GM23338 (cell line): ENCODE data around the gene ADCY1. TPM values are rescaled to one million over a fixed set of nuclear protein-coding genes. Genes with fewer than 3 reads are reported as not detected.

Source experiments
- ATAC-seq: fragments of 200-7000 bp; cut with Tn5 transposase; 3 replicates; pipeline ENCODE4 v1.9.1; 2020
- DNase-seq: peaks from one replicate; pipeline ENCODE4 v3.0.0-alpha.2; 2015; ENCODE audit warnings: low spot score
- H2AFZ ChIP-seq: fragments of 200-600 bp; sonication (generic); 2 replicates; pipeline ENCODE4 v1.8.0; 2016; ENCODE audit warnings: antibody characterized with exemption, mild to moderate bottlenecking, moderate library complexity
- H3F3A ChIP-seq: fragments of 200-600 bp; sonication (generic); replicated peaks from 2 replicates; pipeline ENCODE4 v1.8.0; 2017; ENCODE audit warnings: antibody characterized with exemption, mixed run types, low read depth
- H3K27ac ChIP-seq: fragments of 200-600 bp; sonication (generic); 2 replicates; pipeline ENCODE4 v1.6.1; 2016; ENCODE audit warnings: low read depth
- H3K27me3 ChIP-seq: fragments of 200-600 bp; sonication (generic); 2 replicates; pipeline ENCODE4 v1.8.0; 2016; ENCODE audit warnings: mild to moderate bottlenecking, mixed run types, moderate library complexity; ENCODE audit not compliant: insufficient read depth
- H3K36me3 ChIP-seq: fragments of 200-600 bp; sonication (generic); 2 replicates; pipeline ENCODE4 v1.8.0; 2016; ENCODE audit warnings: mild to moderate bottlenecking; ENCODE audit not compliant: insufficient read depth
- H3K4me1 ChIP-seq: fragments of 200-600 bp; sonication (generic); 2 replicates; pipeline ENCODE4 v1.8.0; 2016; ENCODE audit warnings: mild to moderate bottlenecking, moderate library complexity; ENCODE audit not compliant: insufficient read depth
- H3K4me2 ChIP-seq: fragments of 200-600 bp; sonication (generic); 2 replicates; pipeline ENCODE4 v1.7.1; 2017; ENCODE audit warnings: mixed run types
- H3K4me3 ChIP-seq: fragments of 200-600 bp; sonication (generic); 2 replicates; pipeline ENCODE4 v1.6.1; 2016; ENCODE audit warnings: mixed run types
- H3K79me2 ChIP-seq: fragments of 200-600 bp; sonication (generic); replicated peaks from 2 replicates; pipeline ENCODE4 v1.8.0; 2017; ENCODE audit warnings: mild to moderate bottlenecking; ENCODE audit not compliant: insufficient read depth
- H3K9me2 ChIP-seq: fragments of 200-600 bp; sonication (generic); 2 replicates; pipeline ENCODE4 v1.8.0; 2017; ENCODE audit not compliant: insufficient read depth
- H4K20me1 ChIP-seq: fragments of 200-600 bp; sonication (generic); replicated peaks from 2 replicates; pipeline ENCODE4 v1.8.0; 2017; ENCODE audit warnings: mild to moderate bottlenecking; ENCODE audit not compliant: insufficient read depth
- H3K27ac Mint-ChIP-seq: 2 replicates; pipeline ENCODE4 v1.8.0; 2020; ENCODE audit warnings: inconsistent platforms, mild to moderate bottlenecking, moderate library complexity, mixed read lengths
- H3K27me3 Mint-ChIP-seq: 3 replicates; pipeline ENCODE4 v1.8.0; 2022; ENCODE audit warnings: low read depth, mild to moderate bottlenecking, moderate library complexity, mixed read lengths, inconsistent platforms; ENCODE audit not compliant: insufficient read depth, poor library complexity
- H3K36me3 Mint-ChIP-seq: 3 replicates; pipeline ENCODE4 v1.8.0; 2021; ENCODE audit warnings: low read depth, mild to moderate bottlenecking, inconsistent platforms, moderate library complexity, mixed read lengths
- H3K4me1 Mint-ChIP-seq: 3 replicates; pipeline ENCODE4 v1.8.0; 2020; ENCODE audit warnings: mild to moderate bottlenecking, inconsistent platforms, mixed read lengths
- H3K4me3 Mint-ChIP-seq: 3 replicates; pipeline ENCODE4 v1.8.0; 2021; ENCODE audit warnings: moderate library complexity, mild to moderate bottlenecking, inconsistent platforms, mixed read lengths
- H3K9me3 Mint-ChIP-seq: 3 replicates; pipeline ENCODE4 v1.8.0; 2020; ENCODE audit warnings: moderate library complexity, mild to moderate bottlenecking, inconsistent platforms, mixed read lengths
- CREB1 ChIP-seq: fragments of 250-450 bp; sonication (Bioruptor Pico); IDR thresholded peaks from 2 replicates; pipeline ENCODE4 v1.5.0; 2020; ENCODE audit warnings: low read depth, mild to moderate bottlenecking, moderate library complexity
- CTCF ChIP-seq, 2 experiments: fragments of 200-600 bp in 1 of 2; sonication (generic) in 1 of 2; conservative IDR thresholded peaks; 2 replicates each; pipeline versions ENCODE4 v1.5.1 to v1.6.1; 2016 to 2017; ENCODE audit warnings: antibody characterized with exemption in 2 of 2, low read depth in 2 of 2, mild to moderate bottlenecking in 2 of 2, moderate library complexity in 1 of 2
- ETS1 ChIP-seq: IDR thresholded peaks from 2 replicates; pipeline ENCODE4 v1.6.1; 2016; ENCODE audit warnings: antibody characterized with exemption
- EZH2 ChIP-seq: fragments of 200-600 bp; sonication (generic); IDR thresholded peaks from one replicate; pipeline ENCODE4 v1.8.0; 2017; ENCODE audit warnings: antibody characterized with exemption, mild to moderate bottlenecking, low read depth; ENCODE audit not compliant: unreplicated experiment
- EZH2phosphoT487 ChIP-seq: fragments of 200-600 bp; sonication (generic); IDR thresholded peaks from one replicate; pipeline ENCODE4 v1.8.1; 2018; ENCODE audit warnings: antibody characterized with exemption; ENCODE audit not compliant: unreplicated experiment
- JUNB ChIP-seq: IDR thresholded peaks from one replicate; pipeline ENCODE4 v1.6.1; 2016; ENCODE audit warnings: antibody characterized with exemption; ENCODE audit not compliant: unreplicated experiment
- NANOG ChIP-seq: IDR thresholded peaks from 2 replicates; pipeline ENCODE4 v1.6.1; 2016; ENCODE audit warnings: antibody characterized with exemption, borderline replicate concordance
- POLR2AphosphoS5 ChIP-seq: IDR thresholded peaks from 2 replicates; pipeline ENCODE4 v1.6.1; 2016; ENCODE audit warnings: antibody characterized with exemption, low read depth
- REST ChIP-seq: IDR thresholded peaks from one replicate; pipeline ENCODE4 v1.6.1; 2018; ENCODE audit warnings: antibody characterized with exemption; ENCODE audit not compliant: unreplicated experiment
- STAT1 ChIP-seq: IDR thresholded peaks from one replicate; pipeline ENCODE4 v1.6.1; 2016; ENCODE audit warnings: antibody characterized with exemption; ENCODE audit not compliant: unreplicated experiment
- ZNF114 ChIP-seq: fragments of 250-450 bp; sonication (Bioruptor Pico); IDR thresholded peaks from 2 replicates; pipeline ENCODE4 v1.5.0; 2020; ENCODE audit warnings: mild to moderate bottlenecking, moderate library complexity
- ZNF331 ChIP-seq: fragments of 250-450 bp; sonication (Bioruptor Pico); IDR thresholded peaks from 2 replicates; pipeline ENCODE4 v1.5.0; 2020; ENCODE audit warnings: low read depth, mild to moderate bottlenecking, moderate library complexity
- ZNF462 ChIP-seq: fragments of 250-450 bp; sonication (Bioruptor Pico); IDR thresholded peaks from 2 replicates; pipeline ENCODE4 v1.5.0; 2020; ENCODE audit warnings: mild to moderate bottlenecking, moderate library complexity
- polyA plus RNA-seq: library from polyadenylated mRNA; unstranded; fragments of >200 nt; fragmentation: Nextera tagmentation; extraction: Ambion mirVana; gene quantifications from 2 replicates; pipeline ENCODE4 v1.2.1, GENCODE V29; 2016
- total RNA-seq: library from RNA; depleted of rRNA; stranded (reverse); fragments of >200 nt; shearing (Covaris generic); gene quantifications from 2 replicates; pipeline ENCODE4 v1.2.3, GENCODE V29; 2014

ADCY1 gene
- total and polyA plus RNA-seq, 2 experiments from 2014 or later = 2.3 to 18.7 TPM

GRCh38 chr7:45712057-45712689 lies 138.0 kb downstream of the ADCY1 start:
- no peaks in the 10 kb centered on the region; the same call in 2 of the 3 replicates for H3K9me3 Mint-ChIP-seq
- Histone ChIP-seq H3K4me3 (no peak overlapping the region), H3F3A (no peaks in the 10 kb centered on the region), H3K4me1 (no peaks in the 10 kb centered on the region), H3K9me2 (no peaks in the 10 kb centered on the region), H3K79me2 (no peaks in the 10 kb centered on the region), H4K20me1 (no peaks in the 10 kb centered on the region), H2AFZ (no peak overlapping the region), H3K36me3 (no peaks in the 10 kb centered on the region), H3K27me3 (no peaks in the 10 kb centered on the region), H3K4me2 (no peak overlapping the region), H3K27ac (no peak overlapping the region)
- H3K36me3 Mint-ChIP-seq = peaks cover 9% of the 10 kb centered on the region
- ATAC-seq (no peak), DNase-seq (no peak)
- no peaks in the 10 kb centered on the region for H3K27me3 Mint-ChIP-seq
- no peaks in the 10 kb centered on the region for H3K4me1 Mint-ChIP-seq
- H3K27ac Mint-ChIP-seq = no peak overlapping the region
- H3K4me3 Mint-ChIP-seq = no peak overlapping the region
- TF ChIP-seq ZNF331 (no peak), CTCF (conservative IDR thresholded peaks at IDR 0.05; ENCODE audit: low read depth in 2 of 2) (no peak), ETS1 (no peak), ZNF462 (CRISPR knock-in tag) (no peak), REST (no peak), EZH2 (no peak), ZNF114 (CRISPR knock-in tag) (no peak), POLR2AphosphoS5 (no peak), STAT1 (no peak), JUNB (no peak), EZH2phosphoT487 (no peak), CREB1 (CRISPR knock-in tag) (no peak), NANOG (no peak)
